OCI-LY7 (cell line): Measurements from ENCODE around the gene SCN8A.

Source experiments
- EZH2phosphoT487 ChIP-seq: fragments of 200-600 bp; sonication (generic); IDR thresholded peaks from 2 replicates; pipeline ENCODE4 v1.6.1; 2018; ENCODE audit warnings: low read depth, borderline replicate concordance, mild to moderate bottlenecking, mixed run types, antibody characterized with exemption, low read length, moderate library complexity, mixed read lengths
- TF ChIP-seq, protein P1 (sequence below): fragments of 200-600 bp; sonication (generic); conservative IDR thresholded peaks from 2 replicates; pipeline ENCODE4 v1.5.1; 2014; ENCODE audit warnings: mild to moderate bottlenecking, antibody characterized with exemption, low read length, moderate library complexity, mixed read lengths

- TF ChIP-seq, protein P1, sequence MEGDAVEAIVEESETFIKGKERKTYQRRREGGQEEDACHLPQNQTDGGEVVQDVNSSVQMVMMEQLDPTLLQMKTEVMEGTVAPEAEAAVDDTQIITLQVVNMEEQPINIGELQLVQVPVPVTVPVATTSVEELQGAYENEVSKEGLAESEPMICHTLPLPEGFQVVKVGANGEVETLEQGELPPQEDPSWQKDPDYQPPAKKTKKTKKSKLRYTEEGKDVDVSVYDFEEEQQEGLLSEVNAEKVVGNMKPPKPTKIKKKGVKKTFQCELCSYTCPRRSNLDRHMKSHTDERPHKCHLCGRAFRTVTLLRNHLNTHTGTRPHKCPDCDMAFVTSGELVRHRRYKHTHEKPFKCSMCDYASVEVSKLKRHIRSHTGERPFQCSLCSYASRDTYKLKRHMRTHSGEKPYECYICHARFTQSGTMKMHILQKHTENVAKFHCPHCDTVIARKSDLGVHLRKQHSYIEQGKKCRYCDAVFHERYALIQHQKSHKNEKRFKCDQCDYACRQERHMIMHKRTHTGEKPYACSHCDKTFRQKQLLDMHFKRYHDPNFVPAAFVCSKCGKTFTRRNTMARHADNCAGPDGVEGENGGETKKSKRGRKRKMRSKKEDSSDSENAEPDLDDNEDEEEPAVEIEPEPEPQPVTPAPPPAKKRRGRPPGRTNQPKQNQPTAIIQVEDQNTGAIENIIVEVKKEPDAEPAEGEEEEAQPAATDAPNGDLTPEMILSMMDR: no peak
- TF ChIP-seq EZH2phosphoT487: no peak
Measured at GRCh38 chr12:51645961-51646360, 54.9 kb downstream of the SCN8A start.
